Neural progenitor cell (in vitro differentiated cells): ENCODE measurements around the gene ACOT13.

Experiments used
- CTCF ChIP-seq: fragments of 200-600 bp; sonication (generic); IDR thresholded peaks from 2 replicates; pipeline ENCODE4 v1.5.1; 2017; ENCODE audit warnings: antibody characterized with exemption, mild to moderate bottlenecking
- EZH2 ChIP-seq: fragments of 200-600 bp; sonication (generic); IDR thresholded peaks from 2 replicates; pipeline ENCODE4 v1.6.1; 2017; ENCODE audit warnings: antibody characterized with exemption, mild to moderate bottlenecking, moderate library complexity

GRCh38 chr6:24621626-24622289, 45.1 kb upstream of the ACOT13 start:
- no peak for TF ChIP-seq EZH2
- TF ChIP-seq CTCF = no peak
